B cell (primary cell): ENCODE measurements around the gene CRYBA4. TPM values are rescaled to one million over a fixed set of nuclear protein-coding genes. Genes with fewer than 3 reads are reported as not detected.

Experiments used
- ATAC-seq: fragments of 200-7000 bp; cut with Tn5 transposase; one replicate; pipeline ENCODE4 v1.10.0; 2021; ENCODE audit warnings: low read depth, mild to moderate bottlenecking, moderate number of reproducible peaks, moderate library complexity
- CTCF ChIA-PET: fragments of 350-600 bp; sonication (Branson Sonifier 250); formaldehyde crosslinking; loops from one replicate; lab custom pipeline; 2021; ENCODE audit warnings: antibody characterized with exemption, inconsistent platforms; lab: Charles Lee
- POLR2A ChIA-PET: fragments of 350-600 bp; sonication (Branson Sonifier 250); formaldehyde crosslinking; loops from one replicate; lab custom pipeline; 2021; ENCODE audit warnings: antibody characterized with exemption; lab: Charles Lee
- DNase-seq: peaks from one replicate; pipeline ENCODE4 v3.0.0; 2013
- H2AFZ ChIP-seq: 2 replicates; pipeline ENCODE4 v1.6.1; 2012; ENCODE audit warnings: mild to moderate bottlenecking, low read depth, low read length; ENCODE audit not compliant: insufficient read depth, poor library complexity, severe bottlenecking
- H3K27ac ChIP-seq, 2 donors: 1 replicate in 1 of 2; 2 replicates in 1 of 2; pipeline ENCODE4 v1.5.1; 2012 to 2013; ENCODE audit warnings: low read length in 2 of 2, mild to moderate bottlenecking in 2 of 2, moderate library complexity in 1 of 2
- H3K27me3 ChIP-seq, 4 experiments: fragments of 200-600 bp in 1 of 4; sonication (generic) in 1 of 4; replicated peaks in 1 of 4; 1 replicate in 2 of 4; 2 replicates in 2 of 4; pipeline versions ENCODE4 v1.6.1 to v1.7.0; 2013 to 2016; ENCODE audit warnings: low read length in 3 of 4, mild to moderate bottlenecking in 2 of 4, mixed read lengths in 1 of 4, moderate library complexity in 1 of 4; ENCODE audit not compliant: insufficient read depth in 4 of 4, control insufficient read depth in 3 of 4; ENCODE audit errors: control extremely low read depth in 1 of 4
- H3K36me3 ChIP-seq, 2 experiments: replicated peaks in 1 of 2; 1 replicate in 1 of 2; 2 replicates in 1 of 2; pipeline versions ENCODE4 v1.6.1 to v1.7.1; 2013; ENCODE audit warnings: low read length in 1 of 2; ENCODE audit not compliant: insufficient read depth in 2 of 2, control insufficient read depth in 1 of 2; ENCODE audit errors: control extremely low read depth in 1 of 2, extremely low read depth in 1 of 2
- H3K4me1 ChIP-seq, 2 donors: fragments of 200-600 bp in 1 of 2; sonication (generic) in 1 of 2; 1 replicate in 1 of 2; 2 replicates in 1 of 2; pipeline versions ENCODE4 v1.5.1 to v1.6.1; 2013 to 2017; ENCODE audit warnings: low read length in 2 of 2; ENCODE audit not compliant: control insufficient read depth in 2 of 2, insufficient read depth in 2 of 2
- H3K4me2 ChIP-seq: replicated peaks from 2 replicates; pipeline ENCODE3; 2012; ENCODE audit warnings: mild to moderate bottlenecking, low read depth, low read length; ENCODE audit not compliant: poor library complexity, severe bottlenecking
- H3K4me3 ChIP-seq, 5 experiments: fragments of 200-600 bp in 1 of 5; sonication (generic) in 1 of 5; 1 replicate in 3 of 5; 2 replicates in 2 of 5; pipeline versions ENCODE4 v1.5.1 to v1.7.0; 2011 to 2016; ENCODE audit warnings: low read length in 4 of 5, mild to moderate bottlenecking in 4 of 5, low read depth in 2 of 5, control low read depth in 1 of 5, moderate library complexity in 1 of 5; ENCODE audit not compliant: insufficient read depth in 1 of 5; ENCODE audit errors: control extremely low read depth in 1 of 5, extremely low read depth in 1 of 5
- H3K79me2 ChIP-seq: fragments of 200-600 bp; sonication (generic); one replicate; pipeline ENCODE4 v1.6.0; 2016; ENCODE audit warnings: low read length; ENCODE audit not compliant: control insufficient read depth, insufficient read depth
- H3K9ac ChIP-seq: fragments of 200-600 bp; sonication (generic); 2 replicates; pipeline ENCODE4 v1.6.1; 2017; ENCODE audit warnings: mild to moderate bottlenecking, low read length, moderate library complexity
- H3K9me3 ChIP-seq, 3 donors: one replicate each; pipeline versions ENCODE4 v1.6.1 to v1.7.1; 2013; ENCODE audit warnings: low read length in 2 of 3; ENCODE audit not compliant: control insufficient read depth in 2 of 3, insufficient read depth in 1 of 3; ENCODE audit errors: control extremely low read depth in 1 of 3
- H4K20me1 ChIP-seq: 2 replicates; pipeline ENCODE4 v1.6.0; 2012; ENCODE audit warnings: mild to moderate bottlenecking, low read length; ENCODE audit not compliant: insufficient read depth, control insufficient read depth, poor library complexity, severe bottlenecking
- H3K27ac Mint-ChIP-seq: one replicate; pipeline ENCODE4 v1.8.0; 2021; ENCODE audit warnings: mixed read lengths
- H3K27me3 Mint-ChIP-seq: one replicate; pipeline ENCODE4 v1.8.0; 2021; ENCODE audit warnings: mixed read lengths
- H3K4me1 Mint-ChIP-seq: one replicate; pipeline ENCODE4 v1.8.0; 2021; ENCODE audit warnings: mixed read lengths
- H3K4me3 Mint-ChIP-seq: one replicate; pipeline ENCODE4 v1.8.0; 2021; ENCODE audit warnings: mixed read lengths
- H3K9me3 Mint-ChIP-seq: one replicate; pipeline ENCODE4 v1.8.0; 2022; ENCODE audit warnings: mixed read lengths; ENCODE audit not compliant: insufficient read depth
- CTCF ChIP-seq: fragments of 200-600 bp; IDR thresholded peaks from one replicate; pipeline ENCODE4 v1.8.0; 2022; ENCODE audit warnings: antibody characterized with exemption, mild to moderate bottlenecking
- EZH2 ChIP-seq: IDR thresholded peaks from 2 replicates; pipeline ENCODE4 v1.6.1; 2012; ENCODE audit warnings: borderline replicate concordance, low read depth, mild to moderate bottlenecking, moderate library complexity, low read length; ENCODE audit not compliant: insufficient read depth, poor library complexity, severe bottlenecking
- WGBS: methylation state at CpG from one replicate; pipeline ENCODE4 v1.1.5; 2013; ENCODE audit warnings: missing lambda C conversion rate; ENCODE audit not compliant: insufficient coverage; 5-methylcytosine and 5-hydroxymethylcytosine counted together
- intact Hi-C: fragments of 100-400 bp; cut with micrococcal nuclease; formaldehyde crosslinking; loops from one replicate; pipeline ENCODE4 v1.10.0; 2022
- polyA plus RNA-seq: library from polyadenylated mRNA; depleted of rRNA; stranded (reverse); fragments of >200 nt; gene quantifications from 2 replicates; pipeline ENCODE4 v1.2.3, GENCODE V29; 2012
- total RNA-seq, 2 donors: library from RNA; stranded (reverse); fragments of 120-200 nt in 1 of 2; gene quantifications; 1 replicate in 1 of 2; 2 replicates in 1 of 2; pipeline versions ENCODE4 v1.2.3 to v1.2.4, GENCODE V29; 2013 to 2022

Gene CRYBA4
- total and polyA plus RNA-seq, 2 donors (not counting 1 experiment from before 2014, with no cell fraction given), result not detected

GRCh38 chr22:26650722-26651421 lies 29.1 kb downstream of the CRYBA4 start:
- peaks cover 10% of the 10 kb centered on the region for H3K4me1 Mint-ChIP-seq
- no peaks in the 10 kb centered on the region for H3K79me2 ChIP-seq
- WGBS, result 100% methylated on average over 1 of the region's 6 CpGs
- H3K4me3 Mint-ChIP-seq, result no peak overlapping the region
- no peaks in the 10 kb centered on the region for H3K36me3 ChIP-seq
- intact Hi-C loops, result no loop called here
- no peaks in the 10 kb centered on the region for H4K20me1 ChIP-seq
- no peak for TF ChIP-seq CTCF
- TF ChIP-seq EZH2, result no peak
- ATAC-seq, result no peak
- H3K4me3 ChIP-seq, result no peak overlapping the region
- H3K4me2 ChIP-seq, result no peak overlapping the region
- peaks cover 13% of the 10 kb centered on the region for H3K27me3 Mint-ChIP-seq
- H3K27me3 ChIP-seq, result peaks cover 0 to 15% (median 3%) of the 10 kb centered on the region in 4 experiments
- H3K9me3 Mint-ChIP-seq, result no peaks in the 10 kb centered on the region
- no peak overlapping the region for H3K27ac Mint-ChIP-seq
- POLR2A ChIA-PET, result no interaction called here
- CTCF ChIA-PET, result interaction anchor here (0.6 kb wide), 1 partner anchor 19 kb away, joined by 3 read pairs; no protein-coding TSS in a partner anchor
- no peak overlapping the region for H3K27ac ChIP-seq
- peaks cover 4 to 7% of the 10 kb centered on the region in 2 donors for H3K4me1 ChIP-seq
- no peak overlapping the region for H3K9ac ChIP-seq
- no peak overlapping the region for H2AFZ ChIP-seq
- DNase-seq, result no peak
- H3K9me3 ChIP-seq, result no peaks in the 10 kb centered on the region

GRCh38 chr22:26651815-26652214 lies 30.1 kb downstream of the CRYBA4 start:
- H3K27ac Mint-ChIP-seq, result peak overlapping the region; percentile 56
- Histone ChIP-seq H3K4me3 (no peak overlapping the region), H3K27me3 (peaks cover 0 to 16% (median 6%) of the 10 kb centered on the region in 4 experiments), H3K4me2 (no peak overlapping the region), H3K27ac (no peak overlapping the region), H3K79me2 (no peaks in the 10 kb centered on the region), H4K20me1 (no peaks in the 10 kb centered on the region), H3K9ac (no peak overlapping the region), H3K9me3 (no peaks in the 10 kb centered on the region), H3K4me1 (peaks cover 5 to 10% of the 10 kb centered on the region in 2 donors), H3K36me3 (no peaks in the 10 kb centered on the region), H2AFZ (peak overlapping the region; percentile 10)
- no peaks in the 10 kb centered on the region for H3K9me3 Mint-ChIP-seq
- peaks cover 7% of the 10 kb centered on the region for H3K27me3 Mint-ChIP-seq
- POLR2A ChIA-PET, result no interaction called here
- no peak for DNase-seq
- intact Hi-C loops, result no loop called here
- H3K4me3 Mint-ChIP-seq, result peak overlapping the region; percentile 34
- ATAC-seq, result no peak
- H3K4me1 Mint-ChIP-seq, result peaks cover 10% of the 10 kb centered on the region
- TF ChIP-seq EZH2 (no peak), CTCF (no peak)
- 47% methylated on average over 5 of the region's 10 CpGs for WGBS
- CTCF ChIA-PET, result interaction anchor here (0.6 kb wide), 1 partner anchor 20 kb away, joined by 3 read pairs; no protein-coding TSS in a partner anchor
